Ovary (tissue), 3 donors: Measurements from ENCODE around the gene UCN.

Experiments used
- POLR2A ChIP-seq: fragments of 450-650 bp; IDR thresholded peaks from one replicate; pipeline ENCODE4 v1.6.1; 2017; ENCODE audit warnings: antibody characterized with exemption, mild to moderate bottlenecking, moderate library complexity
- TF ChIP-seq, protein P1 (sequence below), 3 donors: fragments of 450-650 bp in 2 of 3; fragments of 200-600 bp in 1 of 3; IDR thresholded peaks; one replicate each; pipeline versions ENCODE4 v1.5.1 to v1.8.0; 2016 to 2022; ENCODE audit warnings: antibody characterized with exemption in 3 of 3, mild to moderate bottlenecking in 1 of 3
- donor health status: DM: no; HTN: no; CAD: no.

DNA sequence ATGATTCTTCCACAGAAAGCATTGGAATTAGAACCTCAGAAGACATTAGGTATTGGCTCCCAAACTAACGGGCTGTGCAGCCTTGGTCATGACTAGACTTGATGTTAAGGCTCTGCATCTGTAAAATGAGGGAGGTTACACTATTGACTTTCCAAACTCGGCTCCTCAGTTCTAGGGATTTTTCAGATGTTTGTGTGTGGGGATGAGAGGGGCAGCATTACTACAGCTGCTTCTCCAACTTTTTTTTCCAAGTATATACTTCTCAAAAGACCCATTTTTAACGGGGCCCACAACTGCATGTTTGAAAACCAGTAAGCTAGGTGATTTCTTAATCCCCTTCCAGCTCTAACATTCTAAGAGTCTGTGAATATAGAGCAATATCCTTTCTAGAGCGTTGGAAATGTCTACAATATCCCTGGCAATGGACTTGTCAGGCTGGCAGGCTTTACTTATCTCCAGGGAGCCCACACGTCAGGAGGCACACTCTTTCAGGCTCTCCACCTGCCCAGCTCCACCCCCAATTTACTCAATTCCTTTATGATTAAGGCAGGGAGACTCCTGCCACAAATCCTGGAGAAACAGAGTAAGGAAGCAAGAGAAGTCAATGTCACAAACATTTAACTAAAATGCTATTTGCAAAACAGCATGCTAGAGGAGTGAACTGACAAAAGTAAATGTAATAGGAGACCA lies 15.5 kb upstream of the UCN start:
- TF ChIP-seq, protein P1, sequence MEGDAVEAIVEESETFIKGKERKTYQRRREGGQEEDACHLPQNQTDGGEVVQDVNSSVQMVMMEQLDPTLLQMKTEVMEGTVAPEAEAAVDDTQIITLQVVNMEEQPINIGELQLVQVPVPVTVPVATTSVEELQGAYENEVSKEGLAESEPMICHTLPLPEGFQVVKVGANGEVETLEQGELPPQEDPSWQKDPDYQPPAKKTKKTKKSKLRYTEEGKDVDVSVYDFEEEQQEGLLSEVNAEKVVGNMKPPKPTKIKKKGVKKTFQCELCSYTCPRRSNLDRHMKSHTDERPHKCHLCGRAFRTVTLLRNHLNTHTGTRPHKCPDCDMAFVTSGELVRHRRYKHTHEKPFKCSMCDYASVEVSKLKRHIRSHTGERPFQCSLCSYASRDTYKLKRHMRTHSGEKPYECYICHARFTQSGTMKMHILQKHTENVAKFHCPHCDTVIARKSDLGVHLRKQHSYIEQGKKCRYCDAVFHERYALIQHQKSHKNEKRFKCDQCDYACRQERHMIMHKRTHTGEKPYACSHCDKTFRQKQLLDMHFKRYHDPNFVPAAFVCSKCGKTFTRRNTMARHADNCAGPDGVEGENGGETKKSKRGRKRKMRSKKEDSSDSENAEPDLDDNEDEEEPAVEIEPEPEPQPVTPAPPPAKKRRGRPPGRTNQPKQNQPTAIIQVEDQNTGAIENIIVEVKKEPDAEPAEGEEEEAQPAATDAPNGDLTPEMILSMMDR (IDR thresholded peaks at IDR 0.05), result no peak
- TF ChIP-seq POLR2A, result no peak
